ENCODE data around the gene OPCML. TPM values are rescaled to one million over a fixed set of nuclear protein-coding genes. Genes with fewer than 3 reads are reported as not detected.

The OPCML gene
- total RNA-seq, 1 experiment from 2014 or later = 0.13 TPM

DNA sequence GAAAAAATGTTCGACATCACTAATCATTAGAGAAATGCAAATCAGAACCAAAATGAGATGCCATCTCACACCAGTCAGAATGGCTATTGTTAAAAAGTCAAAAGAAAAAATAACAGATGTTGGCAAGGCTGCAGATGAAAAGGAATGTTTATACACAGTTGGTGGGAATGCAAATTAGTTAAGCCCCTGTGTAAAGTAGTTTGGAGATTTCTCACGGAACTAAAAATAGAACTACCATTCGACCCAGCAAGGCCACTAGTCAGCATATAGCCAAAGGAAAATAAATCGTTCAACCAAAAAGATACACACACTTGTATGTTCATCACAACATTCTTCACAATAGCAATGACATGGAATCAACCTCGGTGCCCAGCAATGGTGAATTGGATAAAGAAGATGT lies 503.2 kb downstream of the OPCML start:
- TF ChIP-seq, protein P1, sequence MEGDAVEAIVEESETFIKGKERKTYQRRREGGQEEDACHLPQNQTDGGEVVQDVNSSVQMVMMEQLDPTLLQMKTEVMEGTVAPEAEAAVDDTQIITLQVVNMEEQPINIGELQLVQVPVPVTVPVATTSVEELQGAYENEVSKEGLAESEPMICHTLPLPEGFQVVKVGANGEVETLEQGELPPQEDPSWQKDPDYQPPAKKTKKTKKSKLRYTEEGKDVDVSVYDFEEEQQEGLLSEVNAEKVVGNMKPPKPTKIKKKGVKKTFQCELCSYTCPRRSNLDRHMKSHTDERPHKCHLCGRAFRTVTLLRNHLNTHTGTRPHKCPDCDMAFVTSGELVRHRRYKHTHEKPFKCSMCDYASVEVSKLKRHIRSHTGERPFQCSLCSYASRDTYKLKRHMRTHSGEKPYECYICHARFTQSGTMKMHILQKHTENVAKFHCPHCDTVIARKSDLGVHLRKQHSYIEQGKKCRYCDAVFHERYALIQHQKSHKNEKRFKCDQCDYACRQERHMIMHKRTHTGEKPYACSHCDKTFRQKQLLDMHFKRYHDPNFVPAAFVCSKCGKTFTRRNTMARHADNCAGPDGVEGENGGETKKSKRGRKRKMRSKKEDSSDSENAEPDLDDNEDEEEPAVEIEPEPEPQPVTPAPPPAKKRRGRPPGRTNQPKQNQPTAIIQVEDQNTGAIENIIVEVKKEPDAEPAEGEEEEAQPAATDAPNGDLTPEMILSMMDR (conservative IDR thresholded peaks at IDR 0.05; ENCODE audit: low read depth, low read length) = no peak
- TF ChIP-seq EZH2 (IDR thresholded peaks at IDR 0.05; ENCODE audit: borderline replicate concordance, low read depth, low read length, poor library complexity, severe bottlenecking) = no peak
- CTCF ChIA-PET = no interaction called here
- no peaks in the 10 kb centered on the region for H3K36me3 ChIP-seq (ENCODE audit: insufficient read depth, low read length, poor library complexity, severe bottlenecking)
- BruUV-seq (replicated peaks) = no TSS peak
- intact Hi-C loops (cut with micrococcal nuclease; ENCODE audit: unreplicated experiment) = no loop called here
- no peak overlapping the region for H3K27ac ChIP-seq (ENCODE audit: low read depth, low read length, poor library complexity, severe bottlenecking)
- no peaks in the 10 kb centered on the region for H3K27me3 ChIP-seq (replicated peaks; ENCODE audit: insufficient read depth, low read depth, low read length, poor library complexity)
- DNase-seq (ENCODE audit: low spot score) = peak; percentile 56
- H3K4me3 ChIP-seq (ENCODE audit: low read depth, low read length, poor library complexity, severe bottlenecking) = no peak overlapping the region
- H3K9me3 ChIP-seq (ENCODE audit: low read depth, low read length, poor library complexity, severe bottlenecking) = no peaks in the 10 kb centered on the region
- no peaks in the 10 kb centered on the region for H3K4me1 ChIP-seq (ENCODE audit: insufficient read depth, low read length, poor library complexity, severe bottlenecking)
- POLR2A ChIA-PET (ENCODE audit: low non-redundant PET) = no interaction called here

DNA sequence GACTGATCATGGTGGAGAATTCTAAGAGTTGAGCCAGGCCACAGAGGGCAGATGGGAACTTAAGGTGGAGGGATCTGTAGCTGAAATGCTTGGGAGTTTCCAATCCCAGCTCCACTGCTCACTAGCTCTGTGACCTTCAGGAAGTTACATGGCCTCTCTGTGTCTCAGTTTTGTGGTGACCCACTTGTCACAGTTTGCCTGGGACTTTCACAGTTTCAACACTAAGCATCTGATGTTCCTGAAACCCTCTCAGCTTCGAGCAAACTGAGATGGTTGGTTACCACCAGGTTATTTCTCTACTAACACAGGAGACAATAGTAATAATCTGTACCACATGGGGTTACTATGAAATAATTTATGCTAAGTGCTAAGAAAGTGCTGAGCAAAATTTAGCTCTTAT lies 505.3 kb downstream of the OPCML start:
- no peaks in the 10 kb centered on the region for H3K4me1 ChIP-seq (ENCODE audit: insufficient read depth, low read length, poor library complexity, severe bottlenecking)
- no peak overlapping the region for H3K27ac ChIP-seq (ENCODE audit: low read depth, low read length, poor library complexity, severe bottlenecking)
- no peak for DNase-seq (ENCODE audit: low spot score)
- ChIA-PET POLR2A (ENCODE audit: low non-redundant PET) (no interaction called here), CTCF (no interaction called here)
- H3K27me3 ChIP-seq (replicated peaks; ENCODE audit: insufficient read depth, low read depth, low read length, poor library complexity) = no peaks in the 10 kb centered on the region
- H3K36me3 ChIP-seq (ENCODE audit: insufficient read depth, low read length, poor library complexity, severe bottlenecking) = no peaks in the 10 kb centered on the region
- intact Hi-C loops (cut with micrococcal nuclease; ENCODE audit: unreplicated experiment) = no loop called here
- H3K4me3 ChIP-seq (ENCODE audit: low read depth, low read length, poor library complexity, severe bottlenecking) = no peak overlapping the region
- TF ChIP-seq, protein P1 (conservative IDR thresholded peaks at IDR 0.05; ENCODE audit: low read depth, low read length) = no peak
- TF ChIP-seq EZH2 (IDR thresholded peaks at IDR 0.05; ENCODE audit: borderline replicate concordance, low read depth, low read length, poor library complexity, severe bottlenecking) = no peak
- H3K9me3 ChIP-seq (ENCODE audit: low read depth, low read length, poor library complexity, severe bottlenecking) = no peaks in the 10 kb centered on the region
- BruUV-seq (replicated peaks) = no TSS peak

DNA sequence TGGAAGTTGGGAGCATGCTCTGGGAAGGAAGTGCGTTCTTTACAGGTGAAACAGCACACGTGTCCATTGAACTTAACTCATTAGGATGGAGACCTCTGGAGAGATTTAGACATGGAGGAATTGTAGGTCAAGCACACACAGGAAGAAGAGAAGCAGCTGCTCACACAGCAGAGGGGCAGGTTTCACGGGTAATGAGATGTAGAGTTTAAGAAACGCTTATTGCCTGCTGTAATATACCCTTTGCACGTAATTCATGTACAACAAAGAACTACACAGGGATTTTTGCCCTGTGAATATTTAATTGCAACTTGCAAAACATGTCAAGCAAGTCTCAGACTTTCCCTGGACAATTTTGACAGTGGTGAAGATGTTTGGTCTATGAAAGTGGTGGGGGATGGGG lies 508.0 kb downstream of the OPCML start:
- intact Hi-C loops (cut with micrococcal nuclease; ENCODE audit: unreplicated experiment) = no loop called here
- POLR2A ChIA-PET (ENCODE audit: low non-redundant PET) = no interaction called here
- Histone ChIP-seq H3K27ac (ENCODE audit: low read depth, low read length, poor library complexity, severe bottlenecking) (no peak overlapping the region), H3K27me3 (replicated peaks; ENCODE audit: insufficient read depth, low read depth, low read length, poor library complexity) (no peaks in the 10 kb centered on the region), H3K36me3 (ENCODE audit: insufficient read depth, low read length, poor library complexity, severe bottlenecking) (no peaks in the 10 kb centered on the region), H3K9me3 (ENCODE audit: low read depth, low read length, poor library complexity, severe bottlenecking) (no peaks in the 10 kb centered on the region), H3K4me3 (ENCODE audit: low read depth, low read length, poor library complexity, severe bottlenecking) (no peak overlapping the region), H3K4me1 (ENCODE audit: insufficient read depth, low read length, poor library complexity, severe bottlenecking) (no peaks in the 10 kb centered on the region)
- CTCF ChIA-PET = no interaction called here
- no TSS peak for BruUV-seq (replicated peaks)
- TF ChIP-seq, protein P1 (conservative IDR thresholded peaks at IDR 0.05; ENCODE audit: low read depth, low read length) = no peak
- DNase-seq (ENCODE audit: low spot score) = no peak

Data from A673 (cell line).